Activated CD8-positive, alpha-beta memory T cell treated with anti-CD3 and anti-CD28 coated beads, Interleukin-2, amount 10 ng/mL, durations not matched to agents 7 days and 5 days (primary cell): ENCODE measurements around the gene RAI1. TPM values are rescaled to one million over a fixed set of nuclear protein-coding genes. Genes with fewer than 3 reads are reported as not detected.

ENCODE experiments used
- ATAC-seq: fragments of 150-1000 bp; cut with Tn5 transposase; one replicate; pipeline ENCODE4 v1.10.0; 2021; ENCODE audit warnings: moderate library complexity
- CTCF ChIA-PET: fragments of 350-600 bp; sonication (Branson Sonifier 250); formaldehyde crosslinking; loops from one replicate; lab custom pipeline; 2021; ENCODE audit warnings: antibody characterized with exemption; lab: Charles Lee
- DNase-seq: peaks from one replicate; pipeline ENCODE4 v3.0.0-alpha.2; 2020
- H3K27ac Mint-ChIP-seq: one replicate; pipeline ENCODE4 v1.8.0; 2021; ENCODE audit warnings: mild to moderate bottlenecking, mixed read lengths
- H3K27me3 Mint-ChIP-seq: one replicate; pipeline ENCODE4 v1.8.0; 2021; ENCODE audit warnings: mixed read lengths
- H3K36me3 Mint-ChIP-seq: one replicate; pipeline ENCODE4 v1.8.0; 2021; ENCODE audit warnings: mild to moderate bottlenecking, mixed read lengths
- H3K4me1 Mint-ChIP-seq: one replicate; pipeline ENCODE4 v1.8.0; 2021; ENCODE audit warnings: mixed read lengths
- H3K4me3 Mint-ChIP-seq: one replicate; pipeline ENCODE4 v1.8.0; 2021; ENCODE audit warnings: mild to moderate bottlenecking, moderate library complexity, mixed read lengths
- H3K9me3 Mint-ChIP-seq: one replicate; pipeline ENCODE4 v1.8.0; 2022; ENCODE audit warnings: low read depth, mixed read lengths
- total RNA-seq, 2 experiments: library from RNA; stranded (reverse); gene quantifications; one replicate each; pipeline ENCODE4 v1.2.3, GENCODE V29; 2021

The RAI1 gene
- total RNA-seq, 2 experiments from 2014 or later: 17.4 to 24.4 TPM

DNA sequence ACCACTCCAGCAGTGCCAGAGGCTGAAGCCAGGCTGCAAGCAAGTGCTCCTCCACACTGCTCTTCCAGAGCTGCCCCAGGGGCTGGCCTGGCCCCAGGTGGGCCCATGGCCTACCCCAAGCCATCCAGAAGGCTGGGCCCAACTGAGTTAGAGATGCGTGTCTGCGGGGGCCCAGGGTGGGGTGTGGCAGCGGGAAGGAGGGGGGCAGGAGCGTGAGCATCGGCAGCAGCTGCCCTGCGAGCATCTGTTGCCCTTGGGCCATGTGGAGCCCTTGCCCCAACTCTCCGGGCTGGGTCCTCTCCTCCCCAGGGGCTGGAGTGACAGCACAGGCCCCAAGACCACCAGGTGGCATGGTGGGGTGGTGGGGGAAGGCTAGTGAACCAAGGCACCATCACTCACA is 162.8 kb downstream of the RAI1 start:
- H3K4me1 Mint-ChIP-seq: peaks cover 42% of the 10 kb centered on the region
- no peaks in the 10 kb centered on the region for H3K36me3 Mint-ChIP-seq
- no peak overlapping the region for H3K27ac Mint-ChIP-seq
- H3K27me3 Mint-ChIP-seq: no peaks in the 10 kb centered on the region
- ATAC-seq (no peak), DNase-seq (no peak)
- no peaks in the 10 kb centered on the region for H3K9me3 Mint-ChIP-seq
- CTCF ChIA-PET: no interaction called here
- H3K4me3 Mint-ChIP-seq: no peak overlapping the region

DNA sequence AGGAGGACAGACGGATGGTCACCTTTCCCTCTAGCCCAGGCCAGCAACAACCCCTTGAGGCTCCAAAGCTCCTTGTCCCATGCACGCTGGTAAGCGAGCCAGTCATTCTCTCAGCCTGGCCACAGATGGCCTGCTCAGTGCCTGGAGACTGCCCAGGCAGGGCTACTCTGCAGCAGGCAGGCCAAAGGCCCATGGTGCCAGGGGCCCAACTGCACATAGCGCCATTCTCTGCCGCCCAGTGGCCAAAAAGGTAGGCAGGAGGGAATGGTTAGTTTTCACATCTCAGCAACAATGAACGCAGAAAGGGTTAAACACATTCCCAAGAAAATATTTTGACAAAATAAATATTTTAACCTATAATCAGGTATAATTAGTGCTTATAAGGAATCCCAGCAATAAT is 163.2 kb downstream of the RAI1 start:
- H3K4me1 Mint-ChIP-seq: peaks cover 42% of the 10 kb centered on the region
- H3K27me3 Mint-ChIP-seq: no peaks in the 10 kb centered on the region
- no peak overlapping the region for H3K27ac Mint-ChIP-seq
- DNase-seq (no peak), ATAC-seq (no peak)
- no peak overlapping the region for H3K4me3 Mint-ChIP-seq
- H3K36me3 Mint-ChIP-seq: no peaks in the 10 kb centered on the region
- no peaks in the 10 kb centered on the region for H3K9me3 Mint-ChIP-seq
- CTCF ChIA-PET: no interaction called here

DNA sequence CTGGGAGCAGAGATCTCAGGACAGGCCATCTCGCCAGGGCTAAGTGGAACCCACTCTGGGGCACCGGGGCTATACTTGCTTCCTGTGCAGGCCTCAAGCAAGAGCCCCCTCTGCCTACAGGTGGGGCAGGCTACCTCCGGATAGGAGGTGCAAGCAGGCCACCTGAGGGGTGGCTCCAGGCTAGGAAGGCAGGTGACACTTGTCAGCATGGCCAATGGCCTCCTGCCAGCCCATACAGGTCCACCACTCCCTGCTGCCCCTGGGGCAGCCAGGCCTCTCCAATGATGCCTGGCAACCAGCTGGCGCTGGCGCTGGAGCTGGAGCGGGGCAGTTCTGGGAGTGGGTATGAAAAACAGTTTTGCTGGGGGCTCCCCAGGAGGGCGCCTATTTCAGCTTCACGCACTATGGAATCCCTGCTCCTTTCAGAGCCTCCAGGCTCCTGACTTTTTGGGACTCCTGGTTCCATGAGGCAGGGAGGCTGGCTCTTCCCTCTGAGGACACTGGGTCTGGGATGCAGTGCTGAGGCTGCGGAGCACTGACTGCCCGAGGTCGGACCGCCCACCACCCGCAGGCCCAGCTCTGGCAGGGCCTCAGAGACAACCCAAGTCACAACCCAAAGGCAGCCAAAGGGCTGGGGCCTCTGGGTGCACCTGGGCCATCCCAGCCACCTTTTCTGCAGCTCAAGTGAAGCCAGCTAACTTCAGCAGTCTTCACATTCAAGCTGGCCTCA is 164.0 kb downstream of the RAI1 start:
- ATAC-seq (no peak), DNase-seq (no peak)
- Mint-ChIP-seq H3K4me1 (peaks cover 45% of the 10 kb centered on the region), H3K9me3 (no peaks in the 10 kb centered on the region), H3K27ac (no peak overlapping the region), H3K4me3 (no peak overlapping the region), H3K27me3 (no peaks in the 10 kb centered on the region), H3K36me3 (no peaks in the 10 kb centered on the region)
- CTCF ChIA-PET: interaction anchor here (1.1 kb wide), 1 partner anchor 10 kb away, joined by 3 read pairs; no protein-coding TSS in a partner anchor

- no peaks in the 10 kb centered on the region for H3K9me3 Mint-ChIP-seq
- DNase-seq (no peak), ATAC-seq (no peak)
- H3K36me3 Mint-ChIP-seq: no peaks in the 10 kb centered on the region
- H3K4me3 Mint-ChIP-seq: no peak overlapping the region
- H3K4me1 Mint-ChIP-seq: peaks cover 49% of the 10 kb centered on the region
- no peaks in the 10 kb centered on the region for H3K27me3 Mint-ChIP-seq
- CTCF ChIA-PET: interaction anchor here (0.6 to 1.1 kb wide), 2 partner anchors 9 to 20 kb away, joined by 3 to 7 read pairs; no protein-coding TSS in a partner anchor
- H3K27ac Mint-ChIP-seq: no peak overlapping the region
These were observed 164.7 kb downstream of the RAI1 start for GRCh38 chr17:17846003-17846402.

GRCh38 chr17:17846645-17847044 is 165.4 kb downstream of the RAI1 start:
- Mint-ChIP-seq H3K27ac (no peak overlapping the region), H3K4me3 (no peak overlapping the region), H3K4me1 (peaks cover 50% of the 10 kb centered on the region), H3K9me3 (no peaks in the 10 kb centered on the region), H3K27me3 (no peaks in the 10 kb centered on the region), H3K36me3 (no peaks in the 10 kb centered on the region)
- ATAC-seq (no peak), DNase-seq (no peak)
- CTCF ChIA-PET: no interaction called here

DNA sequence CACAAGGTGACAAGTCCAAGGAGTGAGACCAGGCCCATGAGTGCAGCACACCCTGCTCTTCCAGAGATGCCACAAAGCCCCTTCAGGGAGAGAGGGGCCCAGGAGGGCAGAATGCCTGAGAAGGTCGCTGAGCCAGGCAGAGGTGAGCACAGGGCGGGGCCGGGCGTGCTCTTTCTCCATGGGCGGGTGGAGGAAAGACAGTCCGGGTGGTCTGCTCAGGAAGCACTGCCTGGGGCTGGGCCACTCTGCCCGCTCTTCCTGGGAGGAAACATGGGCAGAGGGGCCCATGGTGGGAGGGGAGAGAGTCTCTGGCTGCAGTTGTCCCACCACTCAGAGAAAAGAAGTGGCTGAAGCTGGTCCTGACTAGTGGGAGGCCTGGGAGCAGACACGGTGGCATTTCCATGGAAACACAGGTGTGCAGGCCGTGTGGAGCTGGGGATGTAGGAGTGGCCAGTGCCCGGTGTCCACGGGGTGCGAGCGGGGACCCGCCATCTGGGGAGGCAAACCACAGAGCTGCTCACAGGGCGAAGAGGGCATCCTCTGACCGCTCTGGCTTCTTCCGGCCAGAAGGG is 165.9 kb downstream of the RAI1 start:
- H3K36me3 Mint-ChIP-seq: no peaks in the 10 kb centered on the region
- H3K27ac Mint-ChIP-seq: peak overlapping the region; percentile 28
- H3K4me1 Mint-ChIP-seq: peaks cover 54% of the 10 kb centered on the region
- CTCF ChIA-PET: interaction anchor here (1.1 to 1.2 kb wide), 3 partner anchors 11 to 34 kb away, joined by 3 read pairs; partner anchors contain the start of gene SREBF1
- no peak overlapping the region for H3K4me3 Mint-ChIP-seq
- H3K9me3 Mint-ChIP-seq: no peaks in the 10 kb centered on the region
- no peak for ATAC-seq
- H3K27me3 Mint-ChIP-seq: no peaks in the 10 kb centered on the region
- DNase-seq: no peak

DNA sequence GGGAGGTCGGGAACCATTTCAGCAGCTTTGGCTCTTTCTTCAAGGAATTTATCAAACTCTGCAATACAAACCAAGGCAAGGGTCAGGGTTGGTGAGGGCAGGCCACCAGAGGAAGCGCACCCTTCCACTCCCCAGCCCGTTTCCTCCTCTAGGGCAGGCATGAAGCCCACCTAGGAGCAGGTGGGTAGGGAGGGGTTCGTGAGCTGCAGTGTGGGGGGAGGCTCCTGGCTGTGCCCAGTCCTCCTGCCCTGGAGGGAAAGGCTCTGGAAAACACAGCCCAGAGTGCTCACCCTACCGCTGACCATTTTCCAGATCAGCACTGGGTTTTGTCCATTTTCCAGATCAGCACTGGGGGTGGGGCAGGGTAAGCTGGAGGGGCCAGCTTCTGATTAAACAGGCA is 166.5 kb downstream of the RAI1 start:
- Mint-ChIP-seq H3K27ac (no peak overlapping the region), H3K27me3 (no peaks in the 10 kb centered on the region), H3K4me3 (no peak overlapping the region), H3K9me3 (no peaks in the 10 kb centered on the region), H3K4me1 (peaks cover 56% of the 10 kb centered on the region), H3K36me3 (no peaks in the 10 kb centered on the region)
- DNase-seq (no peak), ATAC-seq (no peak)
- CTCF ChIA-PET: interaction anchor here (1.1 to 2.3 kb wide), 4 partner anchors 11 to 35 kb away, joined by 3 to 7 read pairs (median 3); partner anchors contain the start of gene SREBF1

DNA sequence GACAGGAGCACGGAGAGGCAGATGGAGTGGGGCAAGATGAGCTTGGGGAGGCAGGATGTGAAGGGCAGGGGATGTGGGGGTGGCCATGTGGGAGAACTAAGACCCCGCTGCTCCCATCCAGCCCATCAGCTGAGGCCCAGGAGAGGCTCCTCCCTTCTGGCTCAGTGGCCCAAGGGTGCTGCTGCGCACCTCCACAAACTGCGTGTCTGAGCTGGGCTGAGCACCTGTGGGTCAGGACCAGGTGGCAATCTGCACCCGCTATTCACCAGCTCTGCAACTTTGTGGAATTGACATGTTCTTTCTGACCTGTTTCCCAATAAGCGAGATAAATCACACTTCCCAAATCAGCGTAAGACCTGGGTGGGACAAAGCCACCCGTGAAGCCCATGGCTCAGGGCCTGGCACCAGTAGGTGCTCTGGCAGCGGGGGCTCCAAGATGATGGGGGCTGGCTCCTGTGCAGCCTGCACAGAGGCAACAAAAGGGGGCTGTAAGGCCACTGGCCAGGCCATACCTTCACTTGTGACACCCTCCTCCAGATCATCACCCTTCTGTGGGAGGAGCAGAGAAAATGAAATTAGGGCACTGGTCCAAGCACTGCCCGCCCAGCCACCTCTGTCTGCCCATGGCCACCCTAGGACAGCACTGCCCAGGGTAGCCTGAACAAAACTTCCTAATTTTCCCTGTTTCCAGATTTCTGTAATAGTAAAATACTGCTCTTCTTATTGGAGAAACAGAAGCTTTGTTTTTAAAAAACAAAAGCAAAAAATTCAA is 167.2 kb downstream of the RAI1 start:
- Mint-ChIP-seq H3K36me3 (no peaks in the 10 kb centered on the region), H3K4me1 (peaks cover 64% of the 10 kb centered on the region), H3K27me3 (no peaks in the 10 kb centered on the region), H3K4me3 (peak overlapping the region; percentile 38), H3K9me3 (no peaks in the 10 kb centered on the region), H3K27ac (peak overlapping the region; percentile 94)
- DNase-seq (no peak), ATAC-seq (no peak)
- CTCF ChIA-PET: interaction anchor here (1.1 to 2.7 kb wide), 13 partner anchors 8 to 457 kb away, joined by 3 to 20 read pairs (median 5); partner anchors contain the start of gene SREBF1

DNA sequence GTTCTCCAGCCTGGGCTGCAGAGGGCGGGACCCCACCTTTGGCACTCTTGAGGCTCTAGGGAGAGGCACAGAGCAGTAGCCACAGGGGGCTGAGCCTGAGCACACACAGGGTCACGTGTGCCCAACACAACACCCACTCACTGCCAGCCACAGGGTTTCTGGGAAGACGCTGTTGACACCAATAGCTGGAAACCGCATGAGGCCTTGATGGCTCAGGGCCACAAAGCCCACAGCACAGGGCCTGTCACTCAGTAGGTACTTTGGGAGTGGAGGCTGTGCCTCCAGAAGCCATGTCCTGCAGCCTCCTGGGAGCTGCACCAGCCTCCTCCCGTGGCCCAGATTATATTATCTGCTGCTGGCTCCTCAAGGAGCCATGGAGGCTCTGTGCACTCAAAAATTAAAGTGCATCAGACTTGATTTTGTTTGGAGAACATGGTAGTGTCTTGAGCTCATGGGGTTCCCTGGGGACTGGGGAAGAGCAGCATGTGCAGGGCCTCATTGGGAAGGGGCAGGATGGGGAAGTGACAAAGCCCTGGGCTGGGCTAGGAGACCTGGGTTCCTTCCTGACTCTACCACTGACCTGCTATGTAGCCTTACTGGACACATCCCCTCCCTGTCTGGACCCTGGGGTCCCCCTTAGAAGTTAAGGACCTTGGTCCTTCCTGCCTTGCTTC is 168.0 kb downstream of the RAI1 start:
- DNase-seq (peak; percentile 97), ATAC-seq (peak; percentile 86)
- no peaks in the 10 kb centered on the region for H3K9me3 Mint-ChIP-seq
- H3K4me1 Mint-ChIP-seq: peaks cover 71% of the 10 kb centered on the region
- H3K27ac Mint-ChIP-seq: peak overlapping the region; percentile 94
- H3K36me3 Mint-ChIP-seq: no peaks in the 10 kb centered on the region
- CTCF ChIA-PET: interaction anchor here (0.9 to 2.7 kb wide), 15 partner anchors 8 to 458 kb away, joined by 3 to 20 read pairs (median 5); partner anchors contain the start of gene SREBF1
- no peaks in the 10 kb centered on the region for H3K27me3 Mint-ChIP-seq
- H3K4me3 Mint-ChIP-seq: peak overlapping the region; percentile 38

GRCh38 chr17:17849845-17850373 is 168.7 kb downstream of the RAI1 start:
- H3K4me3 Mint-ChIP-seq: no peak overlapping the region
- ATAC-seq (peak; percentile 55), DNase-seq (peak; percentile 92)
- H3K9me3 Mint-ChIP-seq: no peaks in the 10 kb centered on the region
- H3K36me3 Mint-ChIP-seq: no peaks in the 10 kb centered on the region
- H3K27me3 Mint-ChIP-seq: no peaks in the 10 kb centered on the region
- peak overlapping the region; percentile 94 for H3K27ac Mint-ChIP-seq
- H3K4me1 Mint-ChIP-seq: peaks cover 75% of the 10 kb centered on the region
- CTCF ChIA-PET: interaction anchor here (0.9 to 2.7 kb wide), 15 partner anchors 8 to 459 kb away, joined by 3 to 20 read pairs (median 4); partner anchors contain the start of gene SREBF1

DNA sequence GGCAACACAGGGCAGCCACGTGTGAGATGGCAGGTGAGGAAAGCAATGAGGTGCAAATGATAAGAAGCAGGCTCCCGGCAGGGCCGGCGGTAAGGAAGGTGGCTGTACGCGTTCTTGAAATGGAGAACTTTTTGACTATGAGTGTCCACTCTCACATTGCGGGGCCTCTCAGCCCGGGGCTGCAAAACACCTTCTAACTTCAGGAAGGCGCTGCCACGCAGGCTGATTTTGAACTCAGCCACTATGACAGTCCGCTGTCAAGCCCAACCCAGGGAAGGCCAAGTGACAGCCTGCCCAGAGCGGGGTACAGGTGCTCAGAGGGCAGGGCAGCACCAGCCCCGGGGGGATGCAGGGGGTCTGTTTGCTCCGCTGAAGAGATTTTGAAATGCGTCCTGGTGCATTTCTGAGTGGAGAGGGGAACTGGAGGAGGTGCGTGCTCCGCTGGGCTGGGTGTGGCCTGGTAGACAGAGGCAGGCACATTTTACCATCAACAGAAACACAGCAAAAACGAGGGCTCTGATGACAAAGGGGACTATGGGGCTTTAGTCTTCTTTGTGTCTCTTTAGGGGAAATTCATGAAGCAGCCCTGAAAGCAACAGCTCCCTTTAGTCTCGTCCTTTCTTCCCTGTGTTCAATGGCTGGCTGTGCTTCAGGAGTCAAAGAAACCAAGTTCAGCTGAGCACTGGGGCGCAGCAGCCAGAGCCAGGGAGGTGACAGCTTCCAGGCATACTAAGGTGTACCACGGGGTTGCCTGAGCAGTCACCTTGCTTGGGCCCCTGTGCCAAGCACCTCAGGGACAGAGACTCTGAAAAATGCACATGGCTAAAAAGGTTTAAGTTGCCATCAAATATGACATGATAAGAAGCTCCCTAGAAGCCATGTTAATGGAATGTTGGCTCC is 170.1 kb downstream of the RAI1 start:
- ATAC-seq (no peak), DNase-seq (peak; percentile 38)
- H3K9me3 Mint-ChIP-seq: no peaks in the 10 kb centered on the region
- H3K4me1 Mint-ChIP-seq: peaks cover 90% of the 10 kb centered on the region
- no peak overlapping the region for H3K4me3 Mint-ChIP-seq
- no peaks in the 10 kb centered on the region for H3K27me3 Mint-ChIP-seq
- CTCF ChIA-PET: interaction anchor here (0.6 to 2.7 kb wide), 8 partner anchors 9 to 68 kb away, joined by 3 to 20 read pairs (median 4); partner anchors contain the start of gene SREBF1
- H3K36me3 Mint-ChIP-seq: no peaks in the 10 kb centered on the region
- H3K27ac Mint-ChIP-seq: peak overlapping the region; percentile 94

DNA sequence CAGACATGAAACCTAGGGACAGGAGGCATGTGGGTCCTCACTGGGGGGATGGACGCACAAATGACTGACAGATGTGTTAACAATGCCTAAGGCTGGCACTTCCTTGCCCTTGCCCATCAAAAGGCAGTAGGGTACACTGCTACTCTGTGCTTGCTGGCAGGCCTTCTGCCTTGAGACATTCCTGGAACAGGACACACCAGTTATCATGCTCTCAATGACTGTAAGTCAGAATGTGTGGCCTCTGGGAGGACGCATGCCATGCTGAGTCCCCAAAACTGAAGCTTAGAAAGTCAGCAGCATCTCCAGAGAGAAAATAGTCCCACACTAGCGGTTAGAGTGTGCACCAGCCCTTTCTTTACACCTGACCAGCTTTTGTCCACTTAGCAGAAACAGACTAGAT is 171.7 kb downstream of the RAI1 start:
- no peak overlapping the region for H3K4me3 Mint-ChIP-seq
- H3K27me3 Mint-ChIP-seq: peaks cover 2% of the 10 kb centered on the region
- no peaks in the 10 kb centered on the region for H3K9me3 Mint-ChIP-seq
- ATAC-seq (no peak), DNase-seq (no peak)
- H3K4me1 Mint-ChIP-seq: peaks cover 83% of the 10 kb centered on the region
- no peaks in the 10 kb centered on the region for H3K36me3 Mint-ChIP-seq
- peak overlapping the region; percentile 91 for H3K27ac Mint-ChIP-seq
- CTCF ChIA-PET: interaction anchor here (0.9 to 4.5 kb wide), 9 partner anchors 10 to 172 kb away, joined by 3 to 34 read pairs (median 6); partner anchors contain the start of genes RAI1 and SREBF1
